T-helper 22 cell (primary cell): Measurements from ENCODE around the gene SNCB.
"Not testable (repeated sequence)": the region's sequence is repeated elsewhere in the genome, so short reads cannot be mapped to it uniquely, and the experiment has no call there.

Source experiments
- DNase-seq: peaks from one replicate; pipeline ENCODE4 v3.0.0-alpha.2; 2020; ENCODE audit warnings: low read depth

The SNCB gene

GRCh38 chr5:176624142-176624541 lies 6.2 kb downstream of the SNCB start:
- DNase-seq, result no peak

- no peak for DNase-seq
Observed at GRCh38 chr5:176621661-176622079, 8.7 kb downstream of the SNCB start.

GRCh38 chr5:176620333-176620981 lies 9.9 kb downstream of the SNCB start:
- no peak for DNase-seq

GRCh38 chr5:176619569-176620332 lies 10.6 kb downstream of the SNCB start:
- DNase-seq, result no peak

GRCh38 chr5:176619203-176619568 lies 11.1 kb downstream of the SNCB start:
- DNase-seq, result peak; percentile 55

GRCh38 chr5:176618783-176619182 lies 11.6 kb downstream of the SNCB start:
- no peak for DNase-seq

GRCh38 chr5:176616511-176616910 lies 13.8 kb downstream of the SNCB start:
- no peak for DNase-seq

- no peak for DNase-seq
Observed at GRCh38 chr5:176614805-176615478, 15.4 kb downstream of the SNCB start.

GRCh38 chr5:176612855-176613254 lies 17.5 kb downstream of the SNCB start:
- no peak for DNase-seq

- no peak for DNase-seq
Observed at GRCh38 chr5:176612008-176612407, 18.3 kb downstream of the SNCB start.

- DNase-seq, result no peak
Observed at GRCh38 chr5:176611435-176611834, 18.9 kb downstream of the SNCB start.

GRCh38 chr5:176610435-176610773 lies 19.9 kb downstream of the SNCB start:
- DNase-seq, result no peak

GRCh38 chr5:176609724-176610434 lies 20.5 kb downstream of the SNCB start, which contains the start of gene GPRIN1:
GPRIN1 (minus strand) TSS chr5:176610156; CDS start chr5:176599834, 10,322 bp downstream.
- DNase-seq, result peak; percentile 19

- DNase-seq, result no peak
Observed at GRCh38 chr5:176608937-176609723, 21.2 kb downstream of the SNCB start.

GRCh38 chr5:176608142-176608705 lies 22.1 kb downstream of the SNCB start:
- no peak for DNase-seq

- DNase-seq, result no peak
Observed at GRCh38 chr5:176606875-176607274, 23.5 kb downstream of the SNCB start.

GRCh38 chr5:176606032-176606431 lies 24.3 kb downstream of the SNCB start:
- DNase-seq, result no peak

- DNase-seq, result no peak
Observed at GRCh38 chr5:176603091-176603490, 27.2 kb downstream of the SNCB start.

- DNase-seq, result no peak
Observed at GRCh38 chr5:176601901-176602482, 28.3 kb downstream of the SNCB start.

GRCh38 chr5:176599749-176600430 lies 30.4 kb downstream of the SNCB start:
- not testable (repeated sequence) for DNase-seq
